Measurements from ENCODE around the gene COL20A1.

GRCh38 chr20:63255931-63256704, 36.9 kb upstream of the COL20A1 start:
- TF ChIP-seq CTCF (IDR thresholded peaks at IDR 0.05) (no peak), EP300 (IDR thresholded peaks at IDR 0.05) (no peak)

Measured in stomach (tissue), 4 donors.